ENCODE measurements around the gene ADAT1. TPM values are rescaled to one million over a fixed set of nuclear protein-coding genes. Genes with fewer than 3 reads are reported as not detected.

The ADAT1 gene, protein sequence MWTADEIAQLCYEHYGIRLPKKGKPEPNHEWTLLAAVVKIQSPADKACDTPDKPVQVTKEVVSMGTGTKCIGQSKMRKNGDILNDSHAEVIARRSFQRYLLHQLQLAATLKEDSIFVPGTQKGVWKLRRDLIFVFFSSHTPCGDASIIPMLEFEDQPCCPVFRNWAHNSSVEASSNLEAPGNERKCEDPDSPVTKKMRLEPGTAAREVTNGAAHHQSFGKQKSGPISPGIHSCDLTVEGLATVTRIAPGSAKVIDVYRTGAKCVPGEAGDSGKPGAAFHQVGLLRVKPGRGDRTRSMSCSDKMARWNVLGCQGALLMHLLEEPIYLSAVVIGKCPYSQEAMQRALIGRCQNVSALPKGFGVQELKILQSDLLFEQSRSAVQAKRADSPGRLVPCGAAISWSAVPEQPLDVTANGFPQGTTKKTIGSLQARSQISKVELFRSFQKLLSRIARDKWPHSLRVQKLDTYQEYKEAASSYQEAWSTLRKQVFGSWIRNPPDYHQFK
- total RNA-seq, result 47.2 TPM
- 16.9 TPM for polyA plus RNA-seq

DNA sequence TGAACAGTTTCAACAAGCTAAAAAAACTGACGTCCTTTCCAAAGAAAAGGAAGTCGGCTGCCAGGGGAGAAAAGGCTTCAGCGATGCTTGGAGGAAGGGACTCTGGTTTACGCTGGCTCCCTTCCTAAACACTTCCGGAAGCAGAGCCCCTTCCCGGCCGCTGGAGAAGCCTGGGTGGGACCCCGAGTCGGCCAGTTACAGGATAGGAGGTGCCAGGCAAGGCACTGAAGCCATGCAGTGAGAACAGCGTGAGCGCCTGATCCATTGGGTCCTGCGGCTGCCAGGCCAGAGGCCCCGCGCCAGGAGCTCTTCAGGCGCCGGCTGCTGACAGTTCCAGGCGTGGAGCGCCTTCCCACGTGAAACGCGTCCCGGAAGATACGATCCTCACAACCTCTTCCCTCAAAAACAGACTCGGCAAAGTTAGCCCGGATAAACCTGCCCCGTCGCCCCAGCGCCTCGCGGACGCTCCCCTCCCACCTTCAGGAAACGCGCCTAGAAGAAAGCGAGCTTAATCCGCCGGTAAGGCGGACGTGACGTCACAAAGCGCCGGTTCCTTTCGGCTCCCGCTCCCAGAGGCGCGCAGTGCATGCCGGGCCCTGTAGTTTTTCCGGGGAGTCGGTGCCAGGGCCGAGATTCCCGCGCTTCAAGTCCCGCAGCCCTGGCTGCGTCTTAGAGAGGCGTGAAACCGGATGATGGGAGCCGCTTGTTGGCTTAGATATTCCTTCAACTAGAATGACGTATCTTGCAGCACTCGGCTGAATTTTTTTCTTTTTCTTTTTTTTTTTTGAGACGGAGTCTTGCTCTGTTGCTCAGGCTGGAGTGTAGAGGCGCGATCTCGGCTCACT, at the start of gene ADAT1:
TSS of gene ADAT1 (minus strand) at position 521 of the 845 bp plus-strand sequence. CDS start 2,482 bp downstream, outside the sequence.
- Histone ChIP-seq H3K27ac (ENCODE audit: low read depth) (peak within 1 kb of the TSS; percentile 85), H3K36me3 (ENCODE audit: insufficient read depth) (no peaks in the 10 kb centered on the region), H3K4me1 (ENCODE audit: insufficient read depth) (peaks cover 1% of the 10 kb centered on the region), H3K4me3 (ENCODE audit: low read depth, low read length) (peak within 1 kb of the TSS; percentile 65)
- peak; percentile 95 for DNase-seq (ENCODE audit: extremely low spot score)
- WGBS, result under 1% methylated on average over 62 of the region's 62 CpGs

DNA sequence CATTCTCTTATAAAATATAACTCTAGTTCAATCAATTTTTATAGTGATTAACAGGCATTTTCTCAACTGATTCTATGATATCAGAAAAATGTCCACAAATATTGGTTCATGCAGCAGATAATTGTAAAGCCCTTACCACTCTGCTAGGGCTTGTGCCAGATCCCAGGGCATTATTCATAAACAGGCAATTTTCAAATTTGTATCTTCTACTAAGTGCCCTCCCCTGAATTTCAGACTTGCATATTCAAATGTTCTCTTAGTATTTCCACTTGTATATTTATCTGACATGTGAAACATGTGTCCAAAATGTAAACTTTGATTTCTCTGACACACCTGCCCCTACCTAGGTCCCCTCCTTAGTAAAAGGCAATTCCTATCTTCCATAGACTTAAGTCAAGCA, 44.4 kb upstream of the ADAT1 start:
- no peaks in the 10 kb centered on the region for H3K36me3 ChIP-seq (ENCODE audit: insufficient read depth)
- no peaks in the 10 kb centered on the region for H3K4me1 ChIP-seq (ENCODE audit: insufficient read depth)
- H3K27ac ChIP-seq (ENCODE audit: low read depth), result no peak overlapping the region
- H3K4me3 ChIP-seq (ENCODE audit: low read depth, low read length), result no peak overlapping the region
- no peak for DNase-seq (ENCODE audit: extremely low spot score)

DNA sequence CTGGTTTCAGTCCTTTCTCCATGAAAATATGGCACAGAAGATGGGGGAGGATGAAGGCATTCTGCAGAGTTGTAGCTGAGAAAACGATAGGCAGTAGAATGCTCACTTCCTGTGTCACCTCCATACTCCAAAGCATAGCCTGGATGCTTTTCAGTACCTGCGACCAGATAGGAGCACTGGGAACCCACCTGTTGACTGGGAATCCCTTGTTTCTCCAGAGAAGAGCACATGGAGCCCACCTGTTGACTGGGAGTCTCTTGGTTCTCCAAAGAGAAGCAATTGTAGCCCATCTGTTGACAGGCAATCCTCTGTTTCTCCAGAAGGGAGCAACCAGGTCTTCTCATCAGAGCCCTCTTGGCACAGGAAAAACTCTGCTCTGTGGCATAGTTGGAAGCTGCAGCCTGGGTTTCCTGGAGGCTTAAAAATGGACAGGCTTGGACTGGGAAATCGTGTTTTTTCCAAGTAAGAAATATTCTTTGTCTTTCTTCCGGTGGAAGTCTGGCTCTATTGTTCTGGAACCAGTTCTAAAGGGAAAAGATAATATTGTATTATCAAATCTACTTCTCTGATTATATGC, 37.7 kb upstream of the ADAT1 start:
- Histone ChIP-seq H3K4me3 (ENCODE audit: low read depth, low read length) (no peak overlapping the region), H3K36me3 (ENCODE audit: insufficient read depth) (peaks cover 1% of the 10 kb centered on the region), H3K4me1 (ENCODE audit: insufficient read depth) (no peaks in the 10 kb centered on the region), H3K27ac (ENCODE audit: low read depth) (no peak overlapping the region)
- WGBS, result 75% methylated on average over 4 of the region's 4 CpGs
- no peak for DNase-seq (ENCODE audit: extremely low spot score)

DNA sequence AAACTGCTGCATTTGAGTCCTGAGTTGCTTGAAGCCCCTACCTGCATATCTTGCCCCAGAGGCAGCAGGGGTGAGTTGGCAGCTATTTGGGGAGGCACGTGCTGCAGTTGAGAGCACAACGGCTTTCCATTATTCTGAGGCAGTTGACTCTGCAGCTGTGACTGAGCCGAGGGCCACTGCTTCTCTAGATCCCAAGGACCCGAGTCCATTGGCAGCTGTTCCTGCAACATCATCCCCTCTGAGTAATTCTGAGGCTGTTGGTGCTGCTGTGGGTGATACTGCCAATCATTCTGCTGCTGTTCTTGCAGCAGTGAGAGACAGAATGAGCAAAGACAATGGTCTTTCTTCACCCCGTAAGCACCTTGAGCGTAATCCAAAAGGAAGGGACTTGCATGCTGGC, 37.2 kb upstream of the ADAT1 start:
- DNase-seq (ENCODE audit: extremely low spot score), result no peak
- H3K4me1 ChIP-seq (ENCODE audit: insufficient read depth), result no peaks in the 10 kb centered on the region
- peaks cover 3% of the 10 kb centered on the region for H3K36me3 ChIP-seq (ENCODE audit: insufficient read depth)
- WGBS, result 89% methylated on average over 6 of the region's 6 CpGs
- no peak overlapping the region for H3K4me3 ChIP-seq (ENCODE audit: low read depth, low read length)
- no peak overlapping the region for H3K27ac ChIP-seq (ENCODE audit: low read depth)

DNA sequence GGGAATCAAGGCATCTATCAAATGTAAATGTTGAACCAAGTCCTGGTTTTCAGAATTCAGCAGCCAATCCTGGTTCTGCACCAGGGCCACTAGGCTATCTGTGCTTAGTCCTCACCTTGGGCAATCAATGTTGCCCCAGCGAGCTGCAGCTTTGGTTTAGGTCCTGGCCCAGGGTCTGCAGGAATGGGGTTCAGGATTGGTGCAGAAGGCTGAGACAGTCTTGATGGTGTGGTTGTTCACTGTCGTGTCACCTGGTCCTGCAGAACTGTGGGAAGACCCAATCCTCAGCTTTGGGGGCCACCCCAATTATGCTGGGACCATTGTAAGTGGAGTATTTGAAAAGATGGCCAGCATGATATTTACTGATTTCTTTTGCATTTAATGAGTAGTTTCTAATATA, 35.1 kb upstream of the ADAT1 start:
- Histone ChIP-seq H3K36me3 (ENCODE audit: insufficient read depth) (peaks cover 3% of the 10 kb centered on the region), H3K4me1 (ENCODE audit: insufficient read depth) (no peaks in the 10 kb centered on the region), H3K27ac (ENCODE audit: low read depth) (no peak overlapping the region), H3K4me3 (ENCODE audit: low read depth, low read length) (no peak overlapping the region)
- 91% methylated on average over 2 of the region's 2 CpGs for WGBS
- DNase-seq (ENCODE audit: extremely low spot score), result no peak

DNA sequence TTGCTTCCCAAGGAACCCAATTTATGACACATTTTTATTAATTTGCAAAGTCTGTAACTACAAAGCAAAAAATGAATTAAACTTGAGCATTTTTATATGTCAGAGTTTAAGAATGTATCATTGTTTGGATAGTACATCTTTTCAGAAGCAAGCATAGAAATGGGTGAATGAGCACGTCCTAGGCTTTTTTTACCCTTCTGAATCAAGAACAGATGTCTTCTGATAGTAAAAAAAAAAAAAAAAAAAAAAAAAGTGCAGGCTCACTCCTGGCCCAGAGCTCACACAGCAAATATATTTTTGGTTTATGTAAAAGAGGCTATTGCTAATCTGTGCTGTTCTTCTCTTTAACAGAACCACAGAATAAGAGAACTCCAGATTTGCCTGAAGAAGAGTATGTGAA, 30.8 kb upstream of the ADAT1 start:
- Histone ChIP-seq H3K27ac (ENCODE audit: low read depth) (no peak overlapping the region), H3K4me3 (ENCODE audit: low read depth, low read length) (no peak overlapping the region), H3K4me1 (ENCODE audit: insufficient read depth) (no peaks in the 10 kb centered on the region), H3K36me3 (ENCODE audit: insufficient read depth) (peaks cover 3% of the 10 kb centered on the region)
- 32% methylated on average over 1 of the region's 1 CpG for WGBS
- no peak for DNase-seq (ENCODE audit: extremely low spot score)

DNA sequence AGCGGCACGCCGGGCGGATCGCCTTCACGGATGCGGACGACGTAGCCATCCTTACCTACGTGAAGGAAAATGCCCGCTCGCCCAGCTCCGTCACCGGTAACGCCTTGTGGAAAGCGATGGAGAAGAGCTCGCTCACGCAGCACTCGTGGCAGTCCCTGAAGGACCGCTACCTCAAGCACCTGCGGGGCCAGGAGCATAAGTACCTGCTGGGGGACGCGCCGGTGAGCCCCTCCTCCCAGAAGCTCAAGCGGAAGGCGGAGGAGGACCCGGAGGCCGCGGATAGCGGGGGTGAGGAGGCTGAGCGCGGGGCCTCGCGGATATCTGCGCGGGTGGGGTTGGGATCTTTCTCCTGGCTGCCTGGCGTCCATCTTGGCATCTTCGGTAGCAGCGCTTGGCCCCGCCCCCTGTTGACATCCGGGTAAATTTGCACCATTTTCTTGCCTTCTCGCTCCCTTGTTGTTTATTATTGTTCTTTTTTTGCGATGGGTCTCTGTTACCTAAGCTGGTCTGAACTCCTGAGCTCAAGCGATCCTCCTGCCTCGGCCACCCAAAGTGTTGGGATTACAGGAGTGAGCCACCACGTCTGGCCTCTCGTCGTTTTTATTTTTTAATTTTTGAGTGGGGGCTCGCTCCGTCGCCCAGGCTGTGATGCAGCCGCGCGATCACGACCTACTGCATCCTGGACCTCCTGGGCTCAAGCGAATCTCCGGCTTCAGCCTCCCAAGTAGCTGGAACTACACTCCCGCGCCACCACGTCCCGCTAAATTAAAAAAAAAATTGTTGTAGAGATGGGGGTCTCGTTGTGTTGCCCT, 25.4 kb upstream of the ADAT1 start:
- Histone ChIP-seq H3K4me1 (ENCODE audit: insufficient read depth) (peaks cover 2% of the 10 kb centered on the region), H3K4me3 (ENCODE audit: low read depth, low read length) (peak overlapping the region; percentile 84), H3K36me3 (ENCODE audit: insufficient read depth) (no peaks in the 10 kb centered on the region), H3K27ac (ENCODE audit: low read depth) (peak overlapping the region; percentile 100)
- DNase-seq (ENCODE audit: extremely low spot score), result peak; percentile 70
- WGBS, result under 1% methylated on average over 62 of the region's 62 CpGs

DNA sequence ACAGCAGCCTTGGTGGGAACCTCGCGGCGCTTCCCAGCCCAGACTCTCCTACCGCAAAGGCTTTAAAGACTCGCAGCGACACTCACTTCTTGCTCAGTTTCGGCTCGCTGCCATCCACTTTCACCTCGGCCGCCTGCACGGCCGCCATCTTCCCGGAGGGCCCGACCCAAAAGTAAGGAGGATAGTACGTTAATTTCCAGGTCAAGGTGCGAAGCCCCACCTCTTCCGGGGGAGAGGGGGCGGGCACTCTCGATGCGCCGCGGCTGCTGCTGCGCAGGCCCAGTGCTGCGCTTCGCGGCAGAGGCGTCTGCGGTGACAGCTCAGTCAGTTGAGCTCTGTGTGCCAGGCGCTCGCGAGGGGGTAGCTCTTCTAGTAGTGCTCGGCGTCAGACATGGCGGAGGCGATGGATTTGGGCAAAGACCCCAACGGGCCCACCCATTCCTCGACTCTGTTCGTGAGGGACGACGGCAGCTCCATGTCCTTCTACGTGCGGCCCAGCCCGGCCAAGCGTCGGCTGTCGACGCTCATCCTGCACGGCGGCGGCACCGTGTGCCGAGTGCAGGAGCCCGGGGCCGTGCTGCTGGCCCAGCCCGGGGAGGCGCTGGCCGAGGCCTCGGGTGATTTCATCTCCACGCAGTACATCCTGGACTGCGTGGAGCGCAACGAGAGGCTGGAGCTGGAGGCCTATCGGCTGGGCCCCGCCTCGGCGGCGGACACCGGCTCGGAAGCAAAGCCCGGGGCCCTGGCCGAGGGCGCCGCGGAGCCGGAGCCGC, 24.6 kb upstream of the ADAT1 start, which contains the start of the genes KARS1 and TERF2IP:
TSS of gene KARS1 (minus strand) at position 174 of the 773 bp plus-strand sequence. CDS start at position 148, 26 bp downstream.
TSS of gene TERF2IP (plus strand) at position 282 of the 773 bp plus-strand sequence. CDS start at position 392, 110 bp downstream.
- Histone ChIP-seq H3K4me3 (ENCODE audit: low read depth, low read length) (peak within 1 kb of the TSS; percentile 84), H3K27ac (ENCODE audit: low read depth) (peak within 1 kb of the TSS; percentile 100), H3K4me1 (ENCODE audit: insufficient read depth) (peaks cover 2% of the 10 kb centered on the region), H3K36me3 (ENCODE audit: insufficient read depth) (no peaks in the 10 kb centered on the region)
- DNase-seq (ENCODE audit: extremely low spot score), result peak; percentile 84
- under 1% methylated on average over 76 of the region's 76 CpGs for WGBS

DNA sequence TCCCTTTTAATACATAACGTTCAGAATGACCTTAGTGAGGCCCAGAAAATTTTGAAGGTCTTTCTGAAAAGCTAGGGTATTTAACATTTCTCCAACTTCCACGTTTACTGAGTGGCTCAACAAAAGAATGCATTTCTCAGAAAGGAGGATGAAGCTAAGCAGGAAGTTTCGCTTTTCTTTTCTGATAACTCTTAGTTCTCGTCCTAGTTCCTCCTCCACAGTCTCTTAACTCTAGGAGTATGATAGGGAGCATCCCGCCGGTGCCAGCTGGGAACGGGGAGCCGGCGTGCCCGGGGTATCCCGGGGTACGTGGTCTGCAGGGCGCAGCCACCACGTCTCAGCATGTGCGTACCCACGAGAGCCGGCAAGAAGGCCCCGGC, 24.0 kb upstream of the ADAT1 start:
- no peak for DNase-seq (ENCODE audit: extremely low spot score)
- Histone ChIP-seq H3K4me1 (ENCODE audit: insufficient read depth) (peaks cover 2% of the 10 kb centered on the region), H3K4me3 (ENCODE audit: low read depth, low read length) (peak overlapping the region; percentile 84), H3K27ac (ENCODE audit: low read depth) (peak overlapping the region; percentile 86), H3K36me3 (ENCODE audit: insufficient read depth) (no peaks in the 10 kb centered on the region)
- WGBS, result under 1% methylated on average over 18 of the region's 18 CpGs

DNA sequence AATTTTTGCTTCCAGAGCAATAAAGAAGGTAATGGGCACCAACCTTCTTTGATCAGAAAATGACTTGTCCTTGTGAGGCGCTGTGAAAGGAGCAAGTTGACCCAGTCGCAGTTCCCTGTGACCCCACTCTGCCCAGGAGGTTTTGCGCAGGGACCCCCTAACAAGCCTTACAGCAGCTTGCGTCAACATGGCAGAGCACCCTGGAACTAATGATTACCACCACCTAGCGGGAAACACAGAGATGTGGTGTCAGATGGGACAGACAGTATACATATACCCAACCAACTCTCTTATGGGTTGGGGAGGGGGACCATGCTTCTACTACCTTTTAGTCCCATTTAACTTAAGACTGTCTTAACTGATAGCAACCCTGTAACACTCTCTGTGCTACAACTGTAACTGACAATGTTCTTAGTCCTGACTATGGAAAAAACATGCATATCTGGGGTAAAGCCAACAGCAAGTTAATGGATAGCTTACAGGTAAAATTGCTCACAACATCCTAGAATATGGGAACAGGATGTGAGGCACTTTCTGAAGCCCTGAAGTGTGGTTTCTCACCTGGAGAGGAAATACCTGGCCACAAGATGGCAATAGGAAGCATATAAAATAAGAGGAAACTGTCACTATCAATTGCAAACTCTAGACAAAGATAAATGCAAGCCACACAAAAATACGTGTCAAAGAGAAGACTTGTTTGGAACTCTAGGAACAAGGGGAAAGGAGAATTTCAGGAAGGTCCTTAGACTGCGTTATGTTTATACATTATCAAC, 21.3 kb upstream of the ADAT1 start:
- peaks cover 2% of the 10 kb centered on the region for H3K4me1 ChIP-seq (ENCODE audit: insufficient read depth)
- H3K36me3 ChIP-seq (ENCODE audit: insufficient read depth), result peaks cover 6% of the 10 kb centered on the region
- 91% methylated on average over 7 of the region's 7 CpGs for WGBS
- no peak overlapping the region for H3K27ac ChIP-seq (ENCODE audit: low read depth)
- no peak overlapping the region for H3K4me3 ChIP-seq (ENCODE audit: low read depth, low read length)
- DNase-seq (ENCODE audit: extremely low spot score), result no peak

DNA sequence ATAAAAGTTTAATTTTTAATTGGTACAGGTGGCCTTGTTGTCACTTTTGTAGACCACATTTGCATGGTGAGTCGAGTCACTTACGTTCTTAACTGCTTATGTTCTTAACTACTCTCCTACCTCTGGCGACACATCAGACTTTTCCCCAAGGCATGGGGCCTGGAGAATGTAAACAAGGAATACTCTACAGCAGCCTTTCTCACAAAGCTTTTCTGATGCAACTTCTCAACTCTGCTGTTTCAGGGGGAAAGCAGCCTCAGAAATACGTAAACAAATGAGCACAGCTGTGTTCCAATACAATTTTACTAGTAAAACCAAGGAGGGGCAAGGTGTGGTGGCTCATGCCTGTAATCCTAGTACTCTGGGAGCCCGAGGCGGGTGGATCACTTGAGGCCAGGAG, 17.5 kb upstream of the ADAT1 start:
- no peak for DNase-seq (ENCODE audit: extremely low spot score)
- no peak overlapping the region for H3K4me3 ChIP-seq (ENCODE audit: low read depth, low read length)
- no peaks in the 10 kb centered on the region for H3K4me1 ChIP-seq (ENCODE audit: insufficient read depth)
- peaks cover 8% of the 10 kb centered on the region for H3K36me3 ChIP-seq (ENCODE audit: insufficient read depth)
- H3K27ac ChIP-seq (ENCODE audit: low read depth), result no peak overlapping the region
- WGBS, result 72% methylated on average over 6 of the region's 6 CpGs

DNA sequence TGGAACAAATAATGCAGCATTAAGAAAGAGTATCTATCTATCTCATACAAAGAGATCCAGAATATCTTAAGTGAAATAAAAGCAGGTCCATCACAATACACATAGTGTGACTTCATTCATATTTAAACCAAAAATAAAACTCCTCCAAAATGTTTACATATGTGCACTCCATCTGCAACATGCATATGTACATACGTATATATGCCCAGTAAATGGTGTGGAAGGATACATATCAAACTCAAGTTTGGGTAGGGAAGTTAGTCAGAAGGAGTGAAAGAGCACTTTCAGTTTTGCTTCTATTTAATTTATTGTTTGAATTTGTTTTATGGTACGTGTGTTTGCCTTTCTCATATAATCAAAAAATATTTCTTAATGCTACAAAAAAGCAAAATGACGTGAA, 12.0 kb upstream of the ADAT1 start:
- Histone ChIP-seq H3K4me1 (ENCODE audit: insufficient read depth) (no peaks in the 10 kb centered on the region), H3K36me3 (ENCODE audit: insufficient read depth) (peaks cover 16% of the 10 kb centered on the region)

More for the DNA sequence above, 12.0 kb upstream of the ADAT1 start:
- no peak for DNase-seq (ENCODE audit: extremely low spot score)
- no peak overlapping the region for H3K27ac ChIP-seq (ENCODE audit: low read depth)
- 91% methylated on average over 3 of the region's 3 CpGs for WGBS
- H3K4me3 ChIP-seq (ENCODE audit: low read depth, low read length), result no peak overlapping the region

Measured in urinary bladder (tissue), 4 donors.